ENCODE measurements around the gene TMEM175. TPM values are rescaled to one million over a fixed set of nuclear protein-coding genes. Genes with fewer than 3 reads are reported as not detected.
"Not testable (repeated sequence)": the region's sequence is repeated elsewhere in the genome, so short reads cannot be mapped to it uniquely, and the experiment has no call there.

TMEM175 gene
- polyA plus RNA-seq, 1 donor (not counting 4 experiments of a cell fraction or from before 2014, with no cell fraction given) = 23.2 TPM

GRCh38 chr4:931194-931959 lies 883 bp upstream of the TMEM175 start:
- TF ChIP-seq EZH2 (IDR thresholded peaks at IDR 0.05; ENCODE audit: low read length) (no peak), CTCF (optimal IDR thresholded peaks at IDR 0.05 in 1 of 3, IDR thresholded peaks at IDR 0.05 in 1 of 3, conservative IDR thresholded peaks at IDR 0.05 in 1 of 3; ENCODE audit: extremely low read depth in 1 of 3, insufficient read depth in 2 of 3, low read length in 3 of 3) (no peak)
- H3K9ac ChIP-seq (ENCODE audit: control insufficient read depth, extremely low read depth, insufficient read depth, low read length) = peak overlapping the region; percentile 97

DNA sequence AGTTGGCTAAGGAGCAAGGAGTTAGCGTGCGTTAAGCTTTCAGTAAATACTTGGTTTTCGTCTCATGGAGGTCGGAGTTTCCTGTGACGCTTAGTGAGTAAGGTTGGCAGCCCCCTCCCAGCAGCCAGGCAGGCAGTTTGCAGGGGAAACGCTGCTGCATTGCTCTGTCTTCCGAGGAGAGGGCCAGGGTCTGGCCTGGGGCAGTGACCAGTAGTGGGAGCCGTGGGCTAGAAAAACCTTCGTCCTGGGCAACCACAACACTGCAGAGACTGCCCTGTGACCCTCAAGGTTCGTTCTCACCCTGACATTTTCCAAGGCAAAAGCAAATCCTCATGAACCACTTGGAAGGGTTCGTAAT lies 432 bp downstream of the TMEM175 start:
- H3K79me2 ChIP-seq (ENCODE audit: control insufficient read depth, insufficient read depth, low read length) = peaks cover 49% of the 10 kb centered on the region
- dilution Hi-C loops (cut with MboI; ENCODE audit: extremely low pct_ligation_motif_present, low sequenced_read_pairs) = no loop called here

More at GRCh38 chr4:931194-931959, 883 bp upstream of the TMEM175 start:
- peaks cover 0 to 4% of the 10 kb centered on the region in 2 experiments for H3K36me3 ChIP-seq (ENCODE audit: control insufficient read depth in 2 of 2, extremely low read depth in 1 of 2, insufficient read depth in 2 of 2, low read length in 2 of 2)
- peaks cover 21% of the 10 kb centered on the region for H3K4me1 ChIP-seq (ENCODE audit: control insufficient read depth, extremely low read depth, insufficient read depth, low read length)
- peak overlapping the region; percentile 89 for H3K4me2 ChIP-seq (ENCODE audit: control insufficient read depth, extremely low read depth, insufficient read depth, low read depth, low read length)
- peaks cover 53% of the 10 kb centered on the region for H3K79me2 ChIP-seq (ENCODE audit: control insufficient read depth, insufficient read depth, low read length)
- peak overlapping the region; percentile 87 for H3K27ac ChIP-seq (ENCODE audit: control insufficient read depth, insufficient read depth, low read length)
- no peaks in the 10 kb centered on the region for H3K9me3 ChIP-seq (ENCODE audit: control insufficient read depth, low read depth, low read length)
- no peaks in the 10 kb centered on the region for H3K27me3 ChIP-seq (ENCODE audit: control insufficient read depth, extremely low read depth, insufficient read depth, low read length)
- peak overlapping the region; percentile 85 for H2AFZ ChIP-seq (ENCODE audit: control insufficient read depth, low read length)
- peaks cover 2% of the 10 kb centered on the region for H3K9me1 ChIP-seq (ENCODE audit: control insufficient read depth, extremely low read depth, insufficient read depth, low read length)
- peak; percentile 53 for FAIRE-seq
- no peak for DNase-seq (ENCODE audit: low read depth, low spot score)
- H3K4me3 ChIP-seq (ENCODE audit: control insufficient read depth in 2 of 3, extremely low read depth in 1 of 3, insufficient read depth in 2 of 3, low read depth in 1 of 3, low read length in 3 of 3) = peak overlapping the region; percentile 74 to 81 (median 81)
- peaks cover 11% of the 10 kb centered on the region for H4K20me1 ChIP-seq (ENCODE audit: control insufficient read depth, extremely low read depth, insufficient read depth, low read length)
- dilution Hi-C loops (cut with MboI; ENCODE audit: extremely low pct_ligation_motif_present, low sequenced_read_pairs) = no loop called here

GRCh38 chr4:939508-939907 lies 7.2 kb downstream of the TMEM175 start:
- H2AFZ ChIP-seq (ENCODE audit: control insufficient read depth, low read length); H3K4me3 ChIP-seq (ENCODE audit: control insufficient read depth in 2 of 3, extremely low read depth in 1 of 3, insufficient read depth in 2 of 3, low read depth in 1 of 3, low read length in 3 of 3); H3K27ac ChIP-seq (ENCODE audit: control insufficient read depth, insufficient read depth, low read length); H3K36me3 ChIP-seq (ENCODE audit: control insufficient read depth in 2 of 2, extremely low read depth in 1 of 2, insufficient read depth in 2 of 2, low read length in 2 of 2); H3K9me1 ChIP-seq (ENCODE audit: control insufficient read depth, extremely low read depth, insufficient read depth, low read length); H3K79me2 ChIP-seq (ENCODE audit: control insufficient read depth, insufficient read depth, low read length); dilution Hi-C loops (cut with MboI; ENCODE audit: extremely low pct_ligation_motif_present, low sequenced_read_pairs); H3K27me3 ChIP-seq (ENCODE audit: control insufficient read depth, extremely low read depth, insufficient read depth, low read length); DNase-seq (ENCODE audit: low read depth, low spot score); H4K20me1 ChIP-seq (ENCODE audit: control insufficient read depth, extremely low read depth, insufficient read depth, low read length); H3K4me2 ChIP-seq (ENCODE audit: control insufficient read depth, extremely low read depth, insufficient read depth, low read depth, low read length); H3K4me1 ChIP-seq (ENCODE audit: control insufficient read depth, extremely low read depth, insufficient read depth, low read length); FAIRE-seq; H3K9me3 ChIP-seq (ENCODE audit: control insufficient read depth, low read depth, low read length); H3K9ac ChIP-seq (ENCODE audit: control insufficient read depth, extremely low read depth, insufficient read depth, low read length): not testable (repeated sequence)

More for the DNA sequence above, 432 bp downstream of the TMEM175 start:
- H3K27ac ChIP-seq (ENCODE audit: control insufficient read depth, insufficient read depth, low read length) = peak overlapping the region; percentile 87
- FAIRE-seq = no peak
- H3K27me3 ChIP-seq (ENCODE audit: control insufficient read depth, extremely low read depth, insufficient read depth, low read length) = no peaks in the 10 kb centered on the region
- peaks cover 0 to 4% of the 10 kb centered on the region in 2 experiments for H3K36me3 ChIP-seq (ENCODE audit: control insufficient read depth in 2 of 2, extremely low read depth in 1 of 2, insufficient read depth in 2 of 2, low read length in 2 of 2)
- H3K4me3 ChIP-seq (ENCODE audit: control insufficient read depth in 2 of 3, extremely low read depth in 1 of 3, insufficient read depth in 2 of 3, low read depth in 1 of 3, low read length in 3 of 3) = peak overlapping the region; percentile 74 to 81 (median 81)
- peak overlapping the region; percentile 95 for H2AFZ ChIP-seq (ENCODE audit: control insufficient read depth, low read length)
- H3K9me3 ChIP-seq (ENCODE audit: control insufficient read depth, low read depth, low read length) = no peaks in the 10 kb centered on the region
- H3K9ac ChIP-seq (ENCODE audit: control insufficient read depth, extremely low read depth, insufficient read depth, low read length) = peak overlapping the region; percentile 97
- peaks cover 2% of the 10 kb centered on the region for H3K9me1 ChIP-seq (ENCODE audit: control insufficient read depth, extremely low read depth, insufficient read depth, low read length)
- TF ChIP-seq EZH2 (IDR thresholded peaks at IDR 0.05; ENCODE audit: low read length) (no peak), CTCF (optimal IDR thresholded peaks at IDR 0.05 in 1 of 3, IDR thresholded peaks at IDR 0.05 in 1 of 3, conservative IDR thresholded peaks at IDR 0.05 in 1 of 3; ENCODE audit: extremely low read depth in 1 of 3, insufficient read depth in 2 of 3, low read length in 3 of 3) (no peak)
- H3K4me1 ChIP-seq (ENCODE audit: control insufficient read depth, extremely low read depth, insufficient read depth, low read length) = peaks cover 22% of the 10 kb centered on the region
- DNase-seq (ENCODE audit: low read depth, low spot score) = no peak
- peak overlapping the region; percentile 99 for H3K4me2 ChIP-seq (ENCODE audit: control insufficient read depth, extremely low read depth, insufficient read depth, low read depth, low read length)
- peaks cover 11% of the 10 kb centered on the region for H4K20me1 ChIP-seq (ENCODE audit: control insufficient read depth, extremely low read depth, insufficient read depth, low read length)
